ENCODE measurements around the gene ADAMTS13.

The ADAMTS13 gene

GRCh38 chr9:133473743-133474142, 51.6 kb downstream of the ADAMTS13 start:
- H3K4me3 ChIP-seq (ENCODE audit: control insufficient read depth, low read depth, low read length), result no peak overlapping the region
- DNase-seq (ENCODE audit: low read depth), result no peak
- no peak for TF ChIP-seq CTCF (IDR thresholded peaks at IDR 0.05; ENCODE audit: control insufficient read depth, insufficient read depth, low read depth, low read length, missing control alignments)

- DNase-seq (ENCODE audit: low read depth), result no peak
- TF ChIP-seq CTCF (IDR thresholded peaks at IDR 0.05; ENCODE audit: control insufficient read depth, insufficient read depth, low read depth, low read length, missing control alignments), result no peak
- no peak overlapping the region for H3K4me3 ChIP-seq (ENCODE audit: control insufficient read depth, low read depth, low read length)
Measured at GRCh38 chr9:133474215-133474614, 52.0 kb downstream of the ADAMTS13 start.

- no peak for TF ChIP-seq CTCF (IDR thresholded peaks at IDR 0.05; ENCODE audit: control insufficient read depth, insufficient read depth, low read depth, low read length, missing control alignments)
- DNase-seq (ENCODE audit: low read depth), result no peak
- no peak overlapping the region for H3K4me3 ChIP-seq (ENCODE audit: control insufficient read depth, low read depth, low read length)
Measured at GRCh38 chr9:133474853-133475252, 52.7 kb downstream of the ADAMTS13 start.

GRCh38 chr9:133475292-133476012, 53.3 kb downstream of the ADAMTS13 start:
- TF ChIP-seq CTCF (IDR thresholded peaks at IDR 0.05; ENCODE audit: control insufficient read depth, insufficient read depth, low read depth, low read length, missing control alignments), result no peak
- no peak for DNase-seq (ENCODE audit: low read depth)
- H3K4me3 ChIP-seq (ENCODE audit: control insufficient read depth, low read depth, low read length), result no peak overlapping the region

- no peak overlapping the region for H3K4me3 ChIP-seq (ENCODE audit: control insufficient read depth, low read depth, low read length)
- no peak for TF ChIP-seq CTCF (IDR thresholded peaks at IDR 0.05; ENCODE audit: control insufficient read depth, insufficient read depth, low read depth, low read length, missing control alignments)
- DNase-seq (ENCODE audit: low read depth), result no peak
Measured at GRCh38 chr9:133476036-133476931, 54.1 kb downstream of the ADAMTS13 start.

- no peak overlapping the region for H3K4me3 ChIP-seq (ENCODE audit: control insufficient read depth, low read depth, low read length)
- no peak for DNase-seq (ENCODE audit: low read depth)
- TF ChIP-seq CTCF (IDR thresholded peaks at IDR 0.05; ENCODE audit: control insufficient read depth, insufficient read depth, low read depth, low read length, missing control alignments), result no peak
Measured at GRCh38 chr9:133476941-133477340, 54.8 kb downstream of the ADAMTS13 start.
